Measurements from ENCODE around the gene GNAO1. TPM values are rescaled to one million over a fixed set of nuclear protein-coding genes. Genes with fewer than 3 reads are reported as not detected.

The GNAO1 gene
- total and polyA plus RNA-seq, 2 of the 13 experiments (the other 11 are each of a cell fraction or from before 2014, with no cell fraction given) = not detected

GRCh38 chr16:56193951-56194726 lies 2.9 kb downstream of the GNAO1 start (continued):
- TF ChIP-seq PRMT3 (CRISPR knock-in tag; IDR thresholded peaks at IDR 0.05; ENCODE audit: borderline replicate concordance, low read depth) (no peak), CREBL2 (CRISPR knock-in tag; IDR thresholded peaks at IDR 0.05; ENCODE audit: borderline replicate concordance) (no peak), HIC2 (CRISPR knock-in tag; IDR thresholded peaks at IDR 0.05; ENCODE audit: low read depth) (no peak), NCOA5 (CRISPR knock-in tag; IDR thresholded peaks at IDR 0.05) (no peak), AGO2 (optimal IDR thresholded peaks at IDR 0.05; ENCODE audit: low read depth, low read length) (no peak), ZNF788 (CRISPR knock-in tag; IDR thresholded peaks at IDR 0.05; ENCODE audit: borderline replicate concordance) (no peak), ARHGAP35 (CRISPR knock-in tag; IDR thresholded peaks at IDR 0.05; ENCODE audit: borderline replicate concordance) (no peak), MTF2 (CRISPR knock-in tag; IDR thresholded peaks at IDR 0.05; ENCODE audit: borderline replicate concordance) (no peak), FOXO4 (CRISPR knock-in tag; conservative IDR thresholded peaks at IDR 0.05) (no peak), RXRA (CRISPR knock-in tag; IDR thresholded peaks at IDR 0.05) (no peak), HNF1B (CRISPR knock-in tag; IDR thresholded peaks at IDR 0.05) (0 out of 2 replicates have a peak, but pooled peaks have one; percentile 20), NFE2 (CRISPR knock-in tag; IDR thresholded peaks at IDR 0.05) (no peak), FOXM1 (CRISPR knock-in tag; IDR thresholded peaks at IDR 0.05) (no peak), SMARCE1 (IDR thresholded peaks at IDR 0.05; ENCODE audit: borderline replicate concordance) (no peak), HDAC6 (IDR thresholded peaks at IDR 0.05; ENCODE audit: low read depth, low read length) (no peak), EHMT2 (IDR thresholded peaks at IDR 0.05; ENCODE audit: borderline replicate concordance, low read depth, low read length) (peak; percentile 80), TFE3 (CRISPR knock-in tag; IDR thresholded peaks at IDR 0.05) (no peak), SP140L (CRISPR knock-in tag; IDR thresholded peaks at IDR 0.05; ENCODE audit: borderline replicate concordance) (no peak), MYC (CRISPR knock-in tag; IDR thresholded peaks at IDR 0.05; ENCODE audit: borderline replicate concordance) (peak; percentile 38; the same call in 1 of the 2 replicates), NFE2L2 (IDR thresholded peaks at IDR 0.05; ENCODE audit: low read length) (no peak), ZNF180 (CRISPR knock-in tag; IDR thresholded peaks at IDR 0.05; ENCODE audit: borderline replicate concordance, low read depth) (no peak), HOXA7 (CRISPR knock-in tag; IDR thresholded peaks at IDR 0.05) (no peak), PHF20 (CRISPR knock-in tag; IDR thresholded peaks at IDR 0.05) (no peak), XRCC5 (optimal IDR thresholded peaks at IDR 0.05; ENCODE audit: low read length) (no peak), HOXA3 (CRISPR knock-in tag; IDR thresholded peaks at IDR 0.05) (no peak)

All from HepG2 (cell line).